Inflammatory macrophage treated with lipopolysaccharide for 4 hours (primary cell): Measurements from ENCODE around the gene NEUROD4.
"Not testable (repeated sequence)": the region's sequence is repeated elsewhere in the genome, so short reads cannot be mapped to it uniquely, and the experiment has no call there.

Experiments
- DNase-seq: peaks from one replicate; pipeline ENCODE4 v3.0.0-alpha.2; 2020

Gene NEUROD4

GRCh38 chr12:55019784-55020183 is at the start of gene NEUROD4:
NEUROD4 (plus strand) TSS chr12:55019974; CDS start chr12:55026440, 6,466 bp downstream.
- peak; percentile 60 for DNase-seq

- DNase-seq = no peak
Observed at GRCh38 chr12:54970741-54971140, 49.0 kb upstream of the NEUROD4 start.

GRCh38 chr12:54973556-54973955 is 46.2 kb upstream of the NEUROD4 start:
- no peak for DNase-seq

GRCh38 chr12:54974279-54974678 is 45.5 kb upstream of the NEUROD4 start:
- DNase-seq = no peak

- no peak for DNase-seq
Observed at GRCh38 chr12:54975272-54975671, 44.5 kb upstream of the NEUROD4 start.

GRCh38 chr12:54975875-54976274 is 43.9 kb upstream of the NEUROD4 start:
- DNase-seq = no peak

GRCh38 chr12:54977155-54977554 is 42.6 kb upstream of the NEUROD4 start:
- DNase-seq = no peak

GRCh38 chr12:54977857-54978256 is 41.9 kb upstream of the NEUROD4 start:
- DNase-seq = no peak

GRCh38 chr12:54980341-54980740 is 39.4 kb upstream of the NEUROD4 start:
- no peak for DNase-seq

- no peak for DNase-seq
Observed at GRCh38 chr12:54981796-54982195, 38.0 kb upstream of the NEUROD4 start.

GRCh38 chr12:54983536-54984101 is 36.2 kb upstream of the NEUROD4 start:
- DNase-seq = no peak

- DNase-seq = peak; percentile 79
Observed at GRCh38 chr12:54984658-54985376, 35.0 kb upstream of the NEUROD4 start, which contains the start of gene TESPA1. TESPA1 (minus strand) TSS chr12:54984762; CDS start chr12:54974562, 10,200 bp downstream.

GRCh38 chr12:54986773-54987172 is 33.0 kb upstream of the NEUROD4 start:
- DNase-seq = not testable (repeated sequence)

GRCh38 chr12:54987611-54988231 is 32.1 kb upstream of the NEUROD4 start:
- no peak for DNase-seq

GRCh38 chr12:54988402-54989054 is 31.2 kb upstream of the NEUROD4 start:
- no peak for DNase-seq

- DNase-seq = no peak
Observed at GRCh38 chr12:54989829-54990228, 29.9 kb upstream of the NEUROD4 start.

- DNase-seq = peak; percentile 69
Observed at GRCh38 chr12:54991161-54991990, 28.4 kb upstream of the NEUROD4 start.

- no peak for DNase-seq
Observed at GRCh38 chr12:54991991-54992375, 27.8 kb upstream of the NEUROD4 start.

GRCh38 chr12:54993181-54993835 is 26.5 kb upstream of the NEUROD4 start:
- DNase-seq = peak; percentile 56

- no peak for DNase-seq
Observed at GRCh38 chr12:54996205-54996604, 23.6 kb upstream of the NEUROD4 start.

GRCh38 chr12:54997929-54998522 is 21.7 kb upstream of the NEUROD4 start:
- DNase-seq = no peak
